Activated effector memory CD4-positive, alpha-beta T cell treated with anti-CD3 and anti-CD28 coated beads, Interleukin-2, amount 50 U/mL, for 16 hours (primary cell): ENCODE data around the gene GABPB2.

Experiments
- DNase-seq: peaks from one replicate; pipeline ENCODE4 v3.0.0-alpha.2; 2020

The GABPB2 gene

DNA sequence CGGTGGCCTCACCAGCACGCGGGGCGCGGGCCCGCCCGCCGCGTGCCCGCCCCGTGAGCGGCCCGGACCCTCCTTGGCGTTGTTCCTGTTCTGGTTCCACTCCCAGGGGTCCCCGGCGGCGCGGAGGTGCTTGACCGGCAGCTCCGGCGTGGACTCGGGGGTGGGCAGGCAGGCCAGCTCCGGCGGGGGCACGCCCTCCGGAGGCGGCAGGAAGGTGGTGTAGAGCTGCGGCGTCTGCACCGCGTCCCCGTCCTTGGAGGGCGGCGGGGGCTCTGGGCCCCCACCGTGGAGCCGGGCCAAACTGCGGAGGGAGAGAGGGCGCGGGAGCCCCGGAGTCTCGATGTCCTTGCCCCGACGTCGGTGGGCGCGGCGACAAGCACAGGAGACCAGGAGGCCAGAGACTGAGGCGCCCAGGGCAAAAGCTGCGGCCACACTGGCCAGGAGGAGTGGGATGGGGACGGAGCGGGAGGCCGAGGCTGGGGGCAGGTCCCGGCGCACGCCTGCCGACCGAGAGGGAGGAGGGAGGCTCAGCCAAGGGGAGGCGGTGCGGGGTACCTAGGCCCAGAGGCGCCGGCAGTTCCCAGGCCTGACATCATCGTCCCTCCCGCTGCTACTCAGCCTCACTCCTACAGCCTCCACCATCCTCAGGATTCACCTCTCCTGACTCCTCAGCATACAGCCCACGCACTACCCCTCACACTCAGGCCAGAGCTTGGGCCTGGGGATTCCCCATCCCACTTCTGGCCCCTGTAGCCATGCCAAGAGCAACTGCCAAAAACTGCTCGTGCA is 62.7 kb downstream of the GABPB2 start:
- DNase-seq: no peak

DNA sequence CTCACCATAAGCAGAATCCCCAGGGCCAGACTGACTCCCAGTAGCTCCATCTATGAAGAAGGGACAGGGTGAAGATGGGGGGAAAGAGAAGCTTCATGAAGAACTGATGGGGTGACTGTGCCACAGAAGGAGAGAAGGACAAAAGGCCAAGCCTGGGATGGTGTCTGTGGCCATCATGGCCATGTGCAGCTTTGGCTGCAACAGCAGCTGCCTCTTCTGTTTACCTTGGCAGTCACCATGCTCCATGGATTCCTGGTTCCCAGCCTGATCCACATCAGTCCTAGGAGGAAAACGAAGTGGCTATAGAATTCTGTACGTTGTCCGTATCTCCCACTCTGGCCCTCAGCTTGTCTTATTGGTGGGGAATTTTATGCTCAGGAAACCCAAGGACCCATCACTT is 63.8 kb downstream of the GABPB2 start:
- no peak for DNase-seq

DNA sequence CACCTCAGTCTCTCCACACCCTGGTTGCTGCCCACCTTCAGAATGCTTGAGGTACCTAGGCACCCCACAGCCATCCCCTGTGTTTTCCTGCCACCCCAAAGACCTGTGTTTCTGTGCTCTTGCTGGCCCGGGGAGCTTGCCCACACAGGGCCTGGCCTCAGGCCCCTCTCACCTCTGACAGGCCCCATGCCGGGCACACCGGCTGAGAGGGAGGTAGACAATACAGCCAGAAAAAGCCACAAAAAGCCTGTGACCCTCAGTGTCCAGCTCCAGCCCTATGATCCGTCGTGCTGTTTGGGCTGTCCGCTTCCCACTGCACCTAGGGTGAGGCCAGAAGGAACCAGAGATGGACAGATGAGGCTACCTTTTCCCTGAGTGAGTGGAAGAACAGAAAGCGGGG is 64.4 kb downstream of the GABPB2 start:
- DNase-seq: no peak

DNA sequence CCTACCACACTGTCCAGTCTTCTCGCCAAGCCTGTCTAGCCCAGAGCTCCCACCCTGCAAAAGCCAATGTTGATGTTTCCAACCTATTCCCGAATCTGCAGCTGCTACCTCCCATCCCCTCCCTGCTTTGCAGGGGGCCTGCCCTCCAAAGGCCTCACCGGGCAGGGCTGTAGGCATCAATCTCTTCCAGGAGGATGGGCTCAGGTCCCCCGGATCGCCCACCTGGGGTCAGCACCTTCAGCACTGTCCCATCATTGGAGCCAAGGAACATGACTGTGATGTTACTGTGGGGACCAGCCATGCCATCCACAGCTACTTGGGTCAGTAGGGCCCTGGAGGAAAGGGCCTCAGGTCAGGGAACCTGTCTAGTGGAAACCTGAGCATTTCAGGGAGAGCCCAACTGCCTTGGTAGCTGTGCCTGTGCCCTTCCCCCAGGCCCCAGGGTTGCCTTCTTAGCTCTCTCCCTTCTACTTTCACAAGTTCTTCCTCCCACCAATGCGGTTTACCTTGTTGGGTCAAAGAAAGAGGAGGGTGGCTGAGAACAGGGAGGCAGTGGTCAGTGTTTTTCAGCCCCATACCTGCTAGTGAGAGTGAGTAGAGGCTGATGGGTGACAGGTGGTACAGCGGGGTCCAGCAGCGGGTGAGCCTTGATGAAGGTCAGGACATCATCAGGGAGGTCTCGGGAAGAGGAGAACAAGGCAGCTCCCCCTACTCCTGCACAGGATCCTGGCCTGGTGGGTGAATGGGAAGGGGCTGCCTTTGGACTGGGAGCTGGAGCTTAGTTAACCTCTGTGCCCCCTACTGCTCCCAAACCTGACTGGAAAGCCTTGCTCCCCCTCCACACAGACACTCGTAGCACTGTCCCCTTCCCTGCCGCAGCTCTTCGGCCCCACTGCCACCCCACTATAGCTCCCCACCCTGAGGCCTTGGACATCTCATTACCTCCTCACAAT is 65.1 kb downstream of the GABPB2 start:
- DNase-seq: no peak

- DNase-seq: no peak
Measured at GRCh38 chr1:151137789-151138188, 67.2 kb downstream of the GABPB2 start.

DNA sequence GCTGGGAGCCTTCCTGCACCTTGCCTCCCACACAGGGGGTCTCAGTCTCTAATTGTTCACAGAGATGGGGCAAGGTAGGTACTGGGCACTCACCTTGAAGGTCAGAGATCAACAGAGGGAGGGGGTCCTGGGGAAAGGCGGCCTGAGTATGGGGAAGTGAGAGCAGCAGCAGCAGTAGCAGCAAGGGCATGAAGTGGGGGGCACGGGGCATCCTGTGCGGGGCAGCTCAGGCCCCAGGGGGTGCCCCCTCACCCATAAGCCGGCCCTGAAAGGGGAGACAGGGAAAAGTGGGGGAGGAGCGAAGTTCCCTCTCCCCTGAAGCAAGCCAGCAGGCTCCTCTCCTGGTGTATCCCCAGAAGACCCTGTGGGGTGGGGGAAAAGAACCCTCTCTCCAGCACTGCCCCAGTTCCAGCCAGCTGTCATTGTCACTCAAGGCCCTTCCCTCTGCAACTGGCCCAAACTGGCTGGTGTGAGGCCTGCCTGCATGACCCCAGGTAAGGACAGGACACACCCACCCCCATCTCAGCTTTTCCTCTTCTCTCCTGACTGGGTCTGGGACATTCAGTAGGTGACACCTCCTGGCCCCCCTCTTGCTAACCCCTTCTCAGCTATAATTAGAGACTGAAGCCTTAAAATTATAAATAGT is 72.0 kb downstream of the GABPB2 start:
- no peak for DNase-seq

DNA sequence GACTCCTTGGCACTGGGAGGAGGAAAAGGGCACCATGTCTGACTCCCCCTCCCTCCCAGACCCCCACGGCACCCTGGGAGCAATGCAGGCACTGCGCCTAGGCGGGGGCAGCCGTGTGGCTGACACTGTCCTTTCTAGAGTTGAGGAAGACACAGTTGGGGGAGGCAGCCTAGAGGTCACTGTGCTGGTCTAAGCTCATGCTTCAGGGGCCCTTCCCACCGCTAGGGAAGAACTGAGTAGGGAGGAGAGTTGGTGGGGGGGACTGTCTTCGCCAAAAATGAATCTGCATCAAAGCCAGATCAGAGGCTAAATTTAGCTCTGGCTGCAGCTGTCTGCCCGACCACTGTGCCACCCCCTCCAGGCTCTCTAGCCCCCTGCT is 72.5 kb downstream of the GABPB2 start:
- DNase-seq: no peak

DNA sequence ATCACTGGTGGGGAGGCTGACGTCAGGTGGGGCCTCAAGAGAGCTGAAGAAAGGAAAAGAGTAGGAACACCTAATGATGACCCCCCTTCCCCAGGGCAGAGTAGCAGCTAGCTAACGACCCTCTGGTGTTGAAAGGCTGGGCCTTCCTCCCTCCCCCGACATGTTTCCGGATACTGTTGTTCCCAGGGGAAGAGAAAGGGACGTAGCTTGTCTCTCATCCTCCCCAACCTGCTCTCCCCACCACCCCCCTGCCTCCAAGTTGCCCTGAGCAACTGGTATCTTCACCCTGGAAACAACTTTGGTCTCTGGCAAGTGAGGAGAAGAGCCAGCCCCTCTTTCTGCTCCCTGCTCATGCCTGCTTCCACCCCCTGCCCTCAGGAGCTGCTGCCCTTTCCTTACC is 73.4 kb downstream of the GABPB2 start:
- DNase-seq: no peak

- no peak for DNase-seq
Measured at GRCh38 chr1:151144474-151145303, 74.1 kb downstream of the GABPB2 start.

DNA sequence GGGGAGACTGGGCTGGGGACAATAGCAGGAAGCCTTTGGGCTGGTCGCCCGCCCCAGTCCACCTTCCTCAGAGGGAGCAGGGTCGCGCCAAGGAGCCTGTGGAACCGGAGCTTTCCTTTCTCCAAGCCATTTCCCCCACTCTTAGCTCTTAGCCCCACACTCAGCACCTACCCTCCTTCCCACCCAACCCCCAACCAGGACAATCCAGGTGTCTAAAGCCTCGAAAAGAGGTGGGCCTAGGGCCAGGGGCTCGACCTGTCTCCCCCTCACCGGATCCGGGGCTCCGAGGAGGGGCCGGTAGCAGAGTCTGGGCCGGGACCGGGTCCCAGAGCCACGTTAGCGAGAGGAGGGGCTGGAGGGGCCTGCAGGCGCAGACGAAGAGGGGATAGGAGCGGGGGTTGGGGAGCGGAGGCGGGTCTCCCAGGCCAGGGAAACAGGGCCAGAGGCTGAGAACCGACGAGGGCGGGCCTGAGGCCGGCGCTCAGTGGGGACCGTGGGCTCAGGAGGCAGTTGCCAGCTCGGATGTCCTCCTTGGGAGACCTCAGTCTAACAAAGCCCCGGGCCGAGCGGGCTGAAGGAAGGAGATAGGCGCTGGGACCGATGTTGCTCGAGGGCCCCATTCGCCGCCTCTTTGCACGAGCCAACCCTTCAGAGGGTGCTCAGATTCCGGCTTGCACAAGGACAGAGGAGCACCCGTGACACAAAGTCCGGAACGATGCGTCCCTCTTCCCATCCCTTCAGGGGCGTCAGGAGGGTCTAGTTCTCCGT is 74.9 kb downstream of the GABPB2 start:
- no peak for DNase-seq

GRCh38 chr1:151146072-151146411 is 75.5 kb downstream of the GABPB2 start:
- DNase-seq: no peak

GRCh38 chr1:151146412-151147131 is 76.0 kb downstream of the GABPB2 start, which contains the start of gene SEMA6C:
SEMA6C (minus strand) TSS chr1:151146631; CDS start chr1:151142621, 4,010 bp downstream.
- DNase-seq: peak; percentile 96

- DNase-seq: no peak
Measured at GRCh38 chr1:151147132-151147503, 76.6 kb downstream of the GABPB2 start.

- DNase-seq: no peak
Measured at GRCh38 chr1:151147665-151148064, 77.1 kb downstream of the GABPB2 start.

DNA sequence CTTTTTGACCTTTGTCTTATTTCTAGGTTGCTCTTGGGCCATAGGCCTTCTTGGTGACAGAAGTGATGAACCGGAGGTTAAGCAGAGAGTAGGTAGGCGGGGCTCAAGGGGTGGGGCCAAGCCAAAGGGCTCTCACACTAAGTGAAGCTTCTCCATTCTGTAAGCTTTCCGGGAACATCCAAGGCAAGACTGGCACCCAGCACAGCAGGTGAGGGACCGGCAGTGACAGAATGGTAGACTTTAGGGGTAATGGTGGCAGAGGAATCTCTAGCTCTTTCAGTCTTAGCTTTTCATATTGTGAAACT is 85.9 kb downstream of the GABPB2 start, which contains the start of gene TNFAIP8L2:
Gene TNFAIP8L2 (plus strand): TSS at position 135 of the 305 bp plus-strand sequence. CDS start 2,049 bp downstream, outside the sequence.
- DNase-seq: peak; percentile 91

- peak; percentile 85 for DNase-seq
Measured at GRCh38 chr1:151157067-151157531, 86.5 kb downstream of the GABPB2 start.

- peak; percentile 71 for DNase-seq
Measured at GRCh38 chr1:151158326-151158725, 87.8 kb downstream of the GABPB2 start.

DNA sequence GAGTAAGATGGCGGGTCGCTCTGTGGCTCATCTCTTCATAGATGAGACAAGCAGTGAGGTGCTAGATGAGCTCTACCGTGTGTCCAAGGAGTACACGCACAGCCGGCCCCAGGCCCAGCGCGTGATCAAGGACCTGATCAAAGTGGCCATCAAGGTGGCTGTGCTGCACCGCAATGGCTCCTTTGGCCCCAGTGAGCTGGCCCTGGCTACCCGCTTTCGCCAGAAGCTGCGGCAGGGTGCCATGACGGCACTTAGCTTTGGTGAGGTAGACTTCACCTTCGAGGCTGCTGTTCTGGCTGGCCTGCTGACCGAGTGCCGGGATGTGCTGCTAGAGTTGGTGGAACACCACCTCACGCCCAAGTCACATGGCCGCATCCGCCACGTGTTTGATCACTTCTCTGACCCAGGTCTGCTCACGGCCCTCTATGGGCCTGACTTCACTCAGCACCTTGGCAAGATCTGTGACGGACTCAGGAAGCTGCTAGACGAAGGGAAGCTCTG is 88.2 kb downstream of the GABPB2 start:
- DNase-seq: no peak

DNA sequence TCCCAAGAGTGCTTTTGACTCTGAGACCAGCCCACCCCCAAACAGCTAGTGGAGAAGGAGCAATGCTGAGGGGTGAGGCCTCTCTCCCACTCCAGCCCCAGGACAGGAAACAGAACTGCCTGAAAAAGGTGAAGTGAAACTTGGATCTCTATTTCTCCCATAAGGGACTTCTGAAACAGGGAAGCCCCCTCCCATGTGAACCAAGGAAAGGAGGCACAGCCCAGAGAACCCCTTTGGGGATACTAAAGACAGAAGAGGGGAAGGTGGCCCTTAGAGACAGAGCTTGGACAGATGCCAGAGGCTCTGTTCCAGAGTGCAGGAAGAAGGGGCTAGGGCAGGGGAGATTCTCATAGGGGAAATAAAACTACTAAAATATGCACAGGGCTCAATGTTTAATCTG is 88.8 kb downstream of the GABPB2 start:
- DNase-seq: no peak

- no peak for DNase-seq
Measured at GRCh38 chr1:151164732-151165280, 94.2 kb downstream of the GABPB2 start.
